HG03457 (cell line): Measurements from ENCODE around the gene FOXE3.

ENCODE experiments used
- ATAC-seq: cut with Tn5 transposase; IDR thresholded peaks from one replicate; pipeline ENCODE4 v1.9.1; 2021; ENCODE audit warnings: moderate number of reproducible peaks; ENCODE audit not compliant: unreplicated experiment

Gene FOXE3

GRCh38 chr1:47433477-47434050 lies 17.5 kb downstream of the FOXE3 start:
- ATAC-seq: no peak

- no peak for ATAC-seq
Measured at GRCh38 chr1:47434051-47434842, 18.2 kb downstream of the FOXE3 start.

- ATAC-seq: no peak
Measured at GRCh38 chr1:47435506-47436303, 19.6 kb downstream of the FOXE3 start.

- peak; percentile 39 for ATAC-seq
Measured at GRCh38 chr1:47436304-47436978, 20.4 kb downstream of the FOXE3 start.

GRCh38 chr1:47436979-47437446 lies 20.9 kb downstream of the FOXE3 start:
- ATAC-seq: peak; percentile 4

GRCh38 chr1:47437447-47438164 lies 21.5 kb downstream of the FOXE3 start, which contains the start of gene FOXD2:
Gene FOXD2, plus strand, starts transcription at chr1:47438044. Its CDS starts 92 bp downstream, at chr1:47438136.
- ATAC-seq: peak; percentile 83

GRCh38 chr1:47438165-47439016 lies 22.3 kb downstream of the FOXE3 start:
- no peak for ATAC-seq

- no peak for ATAC-seq
Measured at GRCh38 chr1:47439017-47439818, 23.1 kb downstream of the FOXE3 start.

- no peak for ATAC-seq
Measured at GRCh38 chr1:47439819-47440598, 23.9 kb downstream of the FOXE3 start.

- no peak for ATAC-seq
Measured at GRCh38 chr1:47440599-47441081, 24.6 kb downstream of the FOXE3 start.

GRCh38 chr1:47441450-47442106 lies 25.5 kb downstream of the FOXE3 start:
- no peak for ATAC-seq

- no peak for ATAC-seq
Measured at GRCh38 chr1:47442202-47442601, 26.1 kb downstream of the FOXE3 start.

GRCh38 chr1:47442842-47443529 lies 26.9 kb downstream of the FOXE3 start:
- no peak for ATAC-seq

- no peak for ATAC-seq
Measured at GRCh38 chr1:47443530-47444296, 27.6 kb downstream of the FOXE3 start.

- no peak for ATAC-seq
Measured at GRCh38 chr1:47444297-47444561, 28.1 kb downstream of the FOXE3 start.
